Osteoblast (primary cell): ENCODE measurements around the gene APOC4. TPM values are rescaled to one million over a fixed set of nuclear protein-coding genes. Genes with fewer than 3 reads are reported as not detected.
"Not testable (repeated sequence)": the region's sequence is repeated elsewhere in the genome, so short reads cannot be mapped to it uniquely, and the experiment has no call there.

Experiments used
- DNase-seq: peaks from one replicate; pipeline ENCODE4 v3.0.0; 2011; ENCODE audit warnings: low spot score, mixed read lengths; ENCODE audit not compliant: insufficient read length; ENCODE audit errors: missing footprints
- H2AFZ ChIP-seq: 2 replicates; pipeline ENCODE4 v1.6.0; 2011; ENCODE audit warnings: mild to moderate bottlenecking, low read length
- H3K27ac ChIP-seq: 2 replicates; pipeline ENCODE4 v1.5.1; 2011; ENCODE audit warnings: mild to moderate bottlenecking, low read depth, low read length, moderate library complexity
- H3K27me3 ChIP-seq: 2 replicates; pipeline ENCODE4 v1.6.0; 2012; ENCODE audit warnings: mild to moderate bottlenecking, control low read depth, inconsistent platforms, low read length, moderate library complexity; ENCODE audit not compliant: insufficient read depth
- H3K36me3 ChIP-seq: 2 replicates; pipeline ENCODE4 v1.5.1; 2011; ENCODE audit warnings: mild to moderate bottlenecking, low read length, control low read depth, moderate library complexity; ENCODE audit not compliant: insufficient read depth
- H3K4me1 ChIP-seq: 2 replicates; pipeline ENCODE4 v1.5.1; 2011; ENCODE audit warnings: mild to moderate bottlenecking, low read length, control low read depth, moderate library complexity; ENCODE audit not compliant: insufficient read depth
- H3K4me2 ChIP-seq: 2 replicates; pipeline ENCODE4 v1.6.0; 2011; ENCODE audit warnings: mild to moderate bottlenecking, low read length; ENCODE audit not compliant: insufficient read depth
- H3K4me3 ChIP-seq: fragments of 200-600 bp; sonication (generic); 3 replicates; pipeline ENCODE4 v1.5.1; 2012; ENCODE audit warnings: mild to moderate bottlenecking, low read length, inconsistent platforms; ENCODE audit not compliant: insufficient read depth
- H3K79me2 ChIP-seq: 2 replicates; pipeline ENCODE4 v1.6.0; 2012; ENCODE audit warnings: mild to moderate bottlenecking, low read length, control low read depth, inconsistent platforms; ENCODE audit not compliant: insufficient read depth
- H3K9me3 ChIP-seq: 2 replicates; pipeline ENCODE4 v1.5.1; 2011; ENCODE audit warnings: low read depth, low read length, control low read depth
- H4K20me1 ChIP-seq: 2 replicates; pipeline ENCODE4 v1.6.0; 2012; ENCODE audit warnings: mild to moderate bottlenecking, low read length, control low read depth; ENCODE audit not compliant: insufficient read depth
- CTCF ChIP-seq: IDR thresholded peaks from 2 replicates; pipeline ENCODE4 v1.5.1; 2011; ENCODE audit warnings: mild to moderate bottlenecking, low read depth, low read length, moderate library complexity; ENCODE audit errors: extremely low read depth
- total RNA-seq: library from RNA; depleted of rRNA; stranded (reverse); fragments of >200 nt; gene quantifications from 2 replicates; pipeline ENCODE4 v1.2.3, GENCODE V29; 2012

Gene APOC4
- total RNA-seq, 1 donor: not detected

GRCh38 chr19:44925114-44925891 is 16.7 kb upstream of the APOC4 start:
- peak overlapping the region; percentile 59 for H2AFZ ChIP-seq
- peak; percentile 85 for DNase-seq
- H3K27ac ChIP-seq: peak overlapping the region; percentile 33
- no peaks in the 10 kb centered on the region for H3K36me3 ChIP-seq
- H3K4me3 ChIP-seq: no peak overlapping the region
- H3K27me3 ChIP-seq: no peaks in the 10 kb centered on the region
- H3K4me1 ChIP-seq: peaks cover 32% of the 10 kb centered on the region
- no peaks in the 10 kb centered on the region for H3K9me3 ChIP-seq
- H4K20me1 ChIP-seq: no peaks in the 10 kb centered on the region
- no peak for TF ChIP-seq CTCF
- H3K4me2 ChIP-seq: peak overlapping the region; percentile 64
- no peaks in the 10 kb centered on the region for H3K79me2 ChIP-seq

- not testable (repeated sequence) for H3K79me2 ChIP-seq
Measured at GRCh38 chr19:44926245-44927077, 15.6 kb upstream of the APOC4 start.

GRCh38 chr19:44927746-44928145 is 14.3 kb upstream of the APOC4 start:
- Histone ChIP-seq H3K79me2 (no peaks in the 10 kb centered on the region), H3K27me3 (no peaks in the 10 kb centered on the region), H4K20me1 (no peaks in the 10 kb centered on the region), H2AFZ (no peak overlapping the region), H3K4me1 (peaks cover 32% of the 10 kb centered on the region), H3K27ac (peak overlapping the region; percentile 21), H3K36me3 (no peaks in the 10 kb centered on the region), H3K4me3 (no peak overlapping the region), H3K9me3 (no peaks in the 10 kb centered on the region), H3K4me2 (peak overlapping the region; percentile 76)
- no peak for TF ChIP-seq CTCF
- DNase-seq: peak; percentile 91

More at GRCh38 chr19:44926245-44927077, 15.6 kb upstream of the APOC4 start:
- Histone ChIP-seq H2AFZ (peak overlapping the region; percentile 76), H3K27ac (peak overlapping the region; percentile 21), H3K4me2 (peak overlapping the region; percentile 76), H3K4me1 (peaks cover 32% of the 10 kb centered on the region), H3K4me3 (peak overlapping the region; percentile 57)
- H4K20me1 ChIP-seq, H3K9me3 ChIP-seq, H3K27me3 ChIP-seq, H3K36me3 ChIP-seq: not testable (repeated sequence)
- peak; percentile 50 for DNase-seq

- no peaks in the 10 kb centered on the region for H3K36me3 ChIP-seq
- no peak overlapping the region for H3K4me2 ChIP-seq
- no peak for DNase-seq
- H2AFZ ChIP-seq: no peak overlapping the region
- no peak for TF ChIP-seq CTCF
- no peaks in the 10 kb centered on the region for H3K27me3 ChIP-seq
- H3K27ac ChIP-seq: no peak overlapping the region
- peaks cover 21% of the 10 kb centered on the region for H3K4me1 ChIP-seq
- no peak overlapping the region for H3K4me3 ChIP-seq
- no peaks in the 10 kb centered on the region for H4K20me1 ChIP-seq
- H3K79me2 ChIP-seq: no peaks in the 10 kb centered on the region
- H3K9me3 ChIP-seq: no peaks in the 10 kb centered on the region
Measured at GRCh38 chr19:44930088-44930487, 11.9 kb upstream of the APOC4 start.
